Osteoblast (primary cell): ENCODE data around the gene SURF1. TPM values are rescaled to one million over a fixed set of nuclear protein-coding genes. Genes with fewer than 3 reads are reported as not detected.

Source experiments
- DNase-seq: peaks from one replicate; pipeline ENCODE4 v3.0.0; 2011; ENCODE audit warnings: low spot score, mixed read lengths; ENCODE audit not compliant: insufficient read length; ENCODE audit errors: missing footprints
- H2AFZ ChIP-seq: 2 replicates; pipeline ENCODE4 v1.6.0; 2011; ENCODE audit warnings: mild to moderate bottlenecking, low read length
- H3K27ac ChIP-seq: 2 replicates; pipeline ENCODE4 v1.5.1; 2011; ENCODE audit warnings: mild to moderate bottlenecking, low read depth, low read length, moderate library complexity
- H3K27me3 ChIP-seq: 2 replicates; pipeline ENCODE4 v1.6.0; 2012; ENCODE audit warnings: mild to moderate bottlenecking, control low read depth, inconsistent platforms, low read length, moderate library complexity; ENCODE audit not compliant: insufficient read depth
- H3K36me3 ChIP-seq: 2 replicates; pipeline ENCODE4 v1.5.1; 2011; ENCODE audit warnings: mild to moderate bottlenecking, low read length, control low read depth, moderate library complexity; ENCODE audit not compliant: insufficient read depth
- H3K4me1 ChIP-seq: 2 replicates; pipeline ENCODE4 v1.5.1; 2011; ENCODE audit warnings: mild to moderate bottlenecking, low read length, control low read depth, moderate library complexity; ENCODE audit not compliant: insufficient read depth
- H3K4me2 ChIP-seq: 2 replicates; pipeline ENCODE4 v1.6.0; 2011; ENCODE audit warnings: mild to moderate bottlenecking, low read length; ENCODE audit not compliant: insufficient read depth
- H3K4me3 ChIP-seq: fragments of 200-600 bp; sonication (generic); 3 replicates; pipeline ENCODE4 v1.5.1; 2012; ENCODE audit warnings: mild to moderate bottlenecking, low read length, inconsistent platforms; ENCODE audit not compliant: insufficient read depth
- H3K79me2 ChIP-seq: 2 replicates; pipeline ENCODE4 v1.6.0; 2012; ENCODE audit warnings: mild to moderate bottlenecking, low read length, control low read depth, inconsistent platforms; ENCODE audit not compliant: insufficient read depth
- H3K9me3 ChIP-seq: 2 replicates; pipeline ENCODE4 v1.5.1; 2011; ENCODE audit warnings: low read depth, low read length, control low read depth
- H4K20me1 ChIP-seq: 2 replicates; pipeline ENCODE4 v1.6.0; 2012; ENCODE audit warnings: mild to moderate bottlenecking, low read length, control low read depth; ENCODE audit not compliant: insufficient read depth
- total RNA-seq: library from RNA; depleted of rRNA; stranded (reverse); fragments of >200 nt; gene quantifications from 2 replicates; pipeline ENCODE4 v1.2.3, GENCODE V29; 2012
- TF ChIP-seq, protein P1 (sequence below): IDR thresholded peaks from 2 replicates; pipeline ENCODE4 v1.5.1; 2011; ENCODE audit warnings: mild to moderate bottlenecking, low read depth, low read length, moderate library complexity; ENCODE audit errors: extremely low read depth

Gene SURF1
- total RNA-seq, 1 donor = 21.0 TPM

DNA sequence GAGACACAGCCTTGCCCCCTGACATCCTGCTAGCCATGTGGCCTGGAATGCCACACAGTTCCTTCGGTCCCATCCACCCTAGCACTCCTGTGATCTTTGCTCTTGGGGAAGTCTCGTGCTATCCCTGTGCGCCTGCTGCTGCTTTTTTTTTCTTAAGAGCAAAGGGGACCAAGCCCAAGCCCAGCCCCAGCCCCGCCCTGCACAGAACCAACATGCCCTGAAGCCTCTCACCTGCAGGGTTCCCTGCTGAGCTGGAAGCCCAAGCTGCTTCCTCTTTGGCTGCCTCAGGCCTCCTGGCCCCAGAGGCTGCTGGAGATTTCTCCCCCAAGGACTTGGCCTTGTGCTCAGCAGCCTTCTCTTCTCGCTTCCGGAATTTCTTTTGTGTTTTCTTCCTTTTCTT is 22.1 kb downstream of the SURF1 start:
- Histone ChIP-seq H3K4me2 (no peak overlapping the region), H3K36me3 (peaks cover 46% of the 10 kb centered on the region), H3K79me2 (peaks cover 31% of the 10 kb centered on the region), H3K27me3 (no peaks in the 10 kb centered on the region), H3K9me3 (no peaks in the 10 kb centered on the region), H4K20me1 (peaks cover 21% of the 10 kb centered on the region), H3K4me3 (no peak overlapping the region), H2AFZ (no peak overlapping the region), H3K4me1 (peaks cover 14% of the 10 kb centered on the region), H3K27ac (no peak overlapping the region)
- no peak for DNase-seq
- TF ChIP-seq, protein P1, sequence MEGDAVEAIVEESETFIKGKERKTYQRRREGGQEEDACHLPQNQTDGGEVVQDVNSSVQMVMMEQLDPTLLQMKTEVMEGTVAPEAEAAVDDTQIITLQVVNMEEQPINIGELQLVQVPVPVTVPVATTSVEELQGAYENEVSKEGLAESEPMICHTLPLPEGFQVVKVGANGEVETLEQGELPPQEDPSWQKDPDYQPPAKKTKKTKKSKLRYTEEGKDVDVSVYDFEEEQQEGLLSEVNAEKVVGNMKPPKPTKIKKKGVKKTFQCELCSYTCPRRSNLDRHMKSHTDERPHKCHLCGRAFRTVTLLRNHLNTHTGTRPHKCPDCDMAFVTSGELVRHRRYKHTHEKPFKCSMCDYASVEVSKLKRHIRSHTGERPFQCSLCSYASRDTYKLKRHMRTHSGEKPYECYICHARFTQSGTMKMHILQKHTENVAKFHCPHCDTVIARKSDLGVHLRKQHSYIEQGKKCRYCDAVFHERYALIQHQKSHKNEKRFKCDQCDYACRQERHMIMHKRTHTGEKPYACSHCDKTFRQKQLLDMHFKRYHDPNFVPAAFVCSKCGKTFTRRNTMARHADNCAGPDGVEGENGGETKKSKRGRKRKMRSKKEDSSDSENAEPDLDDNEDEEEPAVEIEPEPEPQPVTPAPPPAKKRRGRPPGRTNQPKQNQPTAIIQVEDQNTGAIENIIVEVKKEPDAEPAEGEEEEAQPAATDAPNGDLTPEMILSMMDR = no peak

DNA sequence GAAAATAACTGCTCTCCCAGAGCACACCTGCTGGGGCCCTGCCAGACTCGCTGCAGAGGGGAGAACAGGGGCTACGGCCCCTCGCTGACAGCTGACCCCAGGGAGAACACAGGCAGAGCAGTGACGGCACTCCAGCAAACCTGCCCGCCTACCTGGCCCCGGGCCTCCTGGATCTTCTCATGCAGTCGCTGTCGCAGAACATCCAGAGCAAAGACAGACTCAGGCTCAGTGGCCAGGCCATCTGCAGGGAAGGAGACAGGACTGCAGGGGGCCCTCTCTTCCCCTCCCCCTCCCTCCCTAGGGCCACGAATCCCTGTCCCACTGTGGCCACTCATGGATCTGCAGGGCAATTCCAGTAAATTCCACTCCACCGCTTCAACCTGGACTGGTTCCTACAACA is 22.7 kb downstream of the SURF1 start:
- Histone ChIP-seq H3K4me1 (peaks cover 14% of the 10 kb centered on the region), H3K79me2 (peaks cover 31% of the 10 kb centered on the region), H3K27ac (no peak overlapping the region), H3K4me2 (no peak overlapping the region), H3K4me3 (no peak overlapping the region), H3K27me3 (no peaks in the 10 kb centered on the region), H4K20me1 (peaks cover 21% of the 10 kb centered on the region), H3K9me3 (no peaks in the 10 kb centered on the region), H3K36me3 (peaks cover 45% of the 10 kb centered on the region), H2AFZ (no peak overlapping the region)
- peak; percentile 54 for DNase-seq
- TF ChIP-seq, protein P1 = no peak

DNA sequence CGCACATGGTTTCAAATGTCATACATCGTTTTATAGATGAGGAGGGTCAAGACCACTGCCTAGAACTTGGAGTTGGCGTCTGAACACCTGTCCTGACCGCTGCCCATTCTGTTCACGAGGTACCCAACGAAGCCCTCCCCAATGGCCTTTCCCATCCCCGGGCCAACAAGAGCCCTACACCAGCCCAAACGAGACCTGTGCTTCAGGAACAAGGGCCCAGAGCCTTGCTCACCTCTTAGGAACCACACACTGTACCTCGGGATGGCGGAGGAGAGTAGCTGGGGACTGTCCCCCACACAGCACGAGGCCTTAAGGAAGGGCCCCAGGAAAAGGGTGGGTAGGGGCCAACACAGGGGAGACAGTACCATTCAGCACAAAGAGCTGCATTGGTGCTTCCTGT is 23.3 kb downstream of the SURF1 start:
- H3K4me2 ChIP-seq = no peak overlapping the region
- no peak overlapping the region for H2AFZ ChIP-seq
- peaks cover 14% of the 10 kb centered on the region for H3K4me1 ChIP-seq
- H3K27ac ChIP-seq = no peak overlapping the region
- H3K9me3 ChIP-seq = no peaks in the 10 kb centered on the region
- TF ChIP-seq, protein P1 = no peak
- H3K36me3 ChIP-seq = peaks cover 45% of the 10 kb centered on the region
- peaks cover 21% of the 10 kb centered on the region for H4K20me1 ChIP-seq
- peak; percentile 72 for DNase-seq
- peaks cover 31% of the 10 kb centered on the region for H3K79me2 ChIP-seq
- no peaks in the 10 kb centered on the region for H3K27me3 ChIP-seq
- no peak overlapping the region for H3K4me3 ChIP-seq

DNA sequence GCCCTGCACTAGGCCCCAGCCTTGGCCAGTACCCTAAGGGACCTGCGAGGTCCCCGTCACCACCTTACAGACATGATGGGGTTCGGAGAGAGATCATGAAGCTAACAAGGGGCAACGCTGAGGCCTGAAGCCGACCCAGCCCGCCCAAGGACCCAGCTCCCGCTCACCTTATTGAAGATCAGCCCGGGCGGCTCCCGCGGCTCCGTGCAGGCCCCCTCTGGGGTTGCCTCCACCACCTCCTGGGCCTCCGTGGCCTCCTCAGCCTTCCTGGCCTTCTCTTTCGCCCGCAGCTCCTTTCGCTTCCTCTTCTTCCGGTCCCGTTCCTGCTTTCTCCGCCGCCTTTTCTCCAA is 23.9 kb downstream of the SURF1 start:
- Histone ChIP-seq H3K4me1 (peaks cover 14% of the 10 kb centered on the region), H3K36me3 (peaks cover 45% of the 10 kb centered on the region), H3K9me3 (no peaks in the 10 kb centered on the region), H3K79me2 (peaks cover 31% of the 10 kb centered on the region), H4K20me1 (peaks cover 21% of the 10 kb centered on the region), H3K4me2 (no peak overlapping the region), H3K27me3 (no peaks in the 10 kb centered on the region), H3K27ac (no peak overlapping the region), H2AFZ (no peak overlapping the region), H3K4me3 (no peak overlapping the region)
- TF ChIP-seq, protein P1 = no peak
- DNase-seq = no peak
